Tibial artery (tissue), 4 donors: ENCODE data around the gene KCNMA1.
A peak's percentile ranks its signal among the peaks of the same experiment; 100 is the strongest.

Experiments used
- DNase-seq, 2 donors: peaks; one replicate each; pipeline ENCODE4 v3.0.0-alpha.2; 2019
- H3K27ac ChIP-seq, 2 donors: fragments of 200-600 bp; sonication (generic) in 1 of 2; 1 replicate in 1 of 2; 2 replicates in 1 of 2; pipeline ENCODE4 v1.5.1; 2018 to 2019; ENCODE audit warnings: mild to moderate bottlenecking in 1 of 2
- H3K27me3 ChIP-seq, 2 donors: fragments of 200-600 bp; sonication (generic) in 1 of 2; one replicate each; pipeline versions ENCODE4 v1.5.1 to v1.6.0; 2016 to 2019
- H3K36me3 ChIP-seq, 3 donors: fragments of 200-600 bp; sonication (generic) in 2 of 3; one replicate each; pipeline ENCODE4 v1.5.1; 2016 to 2019; ENCODE audit warnings: mild to moderate bottlenecking in 2 of 3
- H3K4me1 ChIP-seq, 4 donors: fragments of 200-600 bp; sonication (generic) in 2 of 4; 1 replicate in 3 of 4; 2 replicates in 1 of 4; pipeline ENCODE4 v1.5.1; 2016 to 2019
- H3K4me3 ChIP-seq, 2 donors: fragments of 200-600 bp; sonication (generic) in 1 of 2; 1 replicate in 1 of 2; 2 replicates in 1 of 2; pipeline ENCODE4 v1.5.1; 2018 to 2019; ENCODE audit warnings: mild to moderate bottlenecking in 2 of 2
- H3K9me3 ChIP-seq, 3 donors: fragments of 200-600 bp; sonication (generic) in 1 of 3; one replicate each; pipeline ENCODE4 v1.5.1; 2016 to 2019
- CTCF ChIP-seq, 2 experiments: fragments of 200-600 bp in 1 of 2; fragments of 450-650 bp in 1 of 2; IDR thresholded peaks; one replicate each; pipeline ENCODE4 v1.5.1; 2017 to 2019; ENCODE audit warnings: antibody characterized with exemption in 2 of 2, mild to moderate bottlenecking in 1 of 2, moderate library complexity in 1 of 2
- intact Hi-C: fragments of 100-400 bp; cut with DNase I; formaldehyde crosslinking; loops from one replicate; pipeline ENCODE4 v1.15.0; 2023; ENCODE audit warnings: low total_unique reads

The KCNMA1 gene

GRCh38 chr10:77026148-77026547, 611.5 kb downstream of the KCNMA1 start:
- H3K4me1 ChIP-seq: peaks cover 0 to 34% (median 12%) of the 10 kb centered on the region in 4 donors
- no peaks in the 10 kb centered on the region for H3K27me3 ChIP-seq
- H3K9me3 ChIP-seq: no peaks in the 10 kb centered on the region
- no peak for TF ChIP-seq CTCF (IDR thresholded peaks at IDR 0.05)
- no peak for DNase-seq
- H3K36me3 ChIP-seq: no peaks in the 10 kb centered on the region
- intact Hi-C loops: no loop called here
- no peak overlapping the region for H3K27ac ChIP-seq
- no peak overlapping the region for H3K4me3 ChIP-seq

DNA sequence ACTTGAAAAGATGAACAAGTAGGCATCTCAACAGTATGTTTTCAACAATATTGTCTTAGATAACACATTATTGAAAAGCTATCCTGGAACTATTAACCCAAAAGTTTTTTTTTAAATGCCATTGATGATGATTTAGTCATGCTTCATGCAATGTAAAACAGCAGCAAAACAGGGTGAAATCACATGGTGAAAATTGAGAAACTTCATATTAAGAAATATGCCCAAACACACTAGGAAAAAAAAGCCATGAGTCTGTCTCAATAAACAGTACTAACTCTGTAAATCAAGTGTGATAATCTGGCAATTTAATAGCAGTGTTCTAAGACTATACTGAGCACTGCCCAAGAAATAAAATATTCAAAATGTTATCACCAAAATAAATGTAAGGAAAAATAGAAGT, 613.1 kb downstream of the KCNMA1 start:
- no peaks in the 10 kb centered on the region for H3K9me3 ChIP-seq
- TF ChIP-seq CTCF (IDR thresholded peaks at IDR 0.05): no peak
- intact Hi-C loops: no loop called here
- H3K36me3 ChIP-seq: no peaks in the 10 kb centered on the region
- no peak for DNase-seq
- peak overlapping the region in 1 of 2 donors; percentile 11 for H3K27ac ChIP-seq
- peaks cover 0 to 30% (median 4%) of the 10 kb centered on the region in 4 donors for H3K4me1 ChIP-seq
- H3K4me3 ChIP-seq: no peak overlapping the region
- no peaks in the 10 kb centered on the region for H3K27me3 ChIP-seq

DNA sequence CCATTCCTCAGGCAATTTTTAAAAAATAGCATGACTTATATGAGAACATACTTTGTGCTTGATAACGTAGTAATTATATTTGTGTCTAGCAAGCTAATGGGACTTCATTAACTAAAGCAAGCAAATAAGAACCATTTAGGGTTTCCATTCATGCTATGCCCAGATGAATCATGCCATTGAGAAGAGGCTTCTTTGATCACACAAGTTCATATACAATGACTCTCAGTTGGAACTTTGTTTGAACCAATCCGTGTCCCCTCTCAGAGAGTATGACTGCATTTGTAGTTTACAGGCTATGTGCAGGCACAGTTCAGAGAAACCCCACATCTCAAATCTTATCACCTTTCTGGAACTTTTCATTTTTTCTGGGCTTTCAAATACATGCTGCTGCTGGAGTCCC, 614.2 kb downstream of the KCNMA1 start:
- no peak for TF ChIP-seq CTCF (IDR thresholded peaks at IDR 0.05)
- Histone ChIP-seq H3K36me3 (peaks cover 0 to 4% (median 0%) of the 10 kb centered on the region in 3 donors), H3K27ac (no peak overlapping the region), H3K27me3 (no peaks in the 10 kb centered on the region), H3K9me3 (no peaks in the 10 kb centered on the region), H3K4me3 (no peak overlapping the region), H3K4me1 (peaks cover 0 to 30% (median 4%) of the 10 kb centered on the region in 4 donors)
- no peak for DNase-seq
- intact Hi-C loops: no loop called here

DNA sequence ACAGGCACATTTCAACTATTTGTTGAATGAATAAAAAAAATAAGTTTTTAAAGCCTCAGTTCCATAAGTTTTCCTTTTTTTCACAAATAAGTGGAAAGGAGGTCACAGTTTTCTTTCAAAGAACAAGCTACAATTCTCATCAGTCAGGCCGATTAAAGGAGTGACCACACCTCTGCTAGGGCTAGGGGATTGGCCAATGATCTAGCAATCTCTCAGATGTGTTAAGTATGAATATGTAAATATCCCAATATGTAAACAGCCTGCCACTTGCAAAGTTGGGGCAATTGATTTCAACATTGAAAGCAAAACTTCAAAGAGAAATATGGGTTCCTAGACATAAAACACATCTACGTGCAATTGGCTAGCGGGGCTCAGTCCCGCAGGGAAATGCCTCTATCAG, 614.9 kb downstream of the KCNMA1 start:
- intact Hi-C loops: no loop called here
- Histone ChIP-seq H3K4me3 (no peak overlapping the region), H3K4me1 (peaks cover 0 to 30% (median 4%) of the 10 kb centered on the region in 4 donors), H3K36me3 (peaks cover 0 to 6% (median 0%) of the 10 kb centered on the region in 3 donors), H3K27ac (peak overlapping the region; percentile 44 to 60), H3K27me3 (no peaks in the 10 kb centered on the region), H3K9me3 (no peaks in the 10 kb centered on the region)
- DNase-seq: no peak
- TF ChIP-seq CTCF (IDR thresholded peaks at IDR 0.05): no peak

DNA sequence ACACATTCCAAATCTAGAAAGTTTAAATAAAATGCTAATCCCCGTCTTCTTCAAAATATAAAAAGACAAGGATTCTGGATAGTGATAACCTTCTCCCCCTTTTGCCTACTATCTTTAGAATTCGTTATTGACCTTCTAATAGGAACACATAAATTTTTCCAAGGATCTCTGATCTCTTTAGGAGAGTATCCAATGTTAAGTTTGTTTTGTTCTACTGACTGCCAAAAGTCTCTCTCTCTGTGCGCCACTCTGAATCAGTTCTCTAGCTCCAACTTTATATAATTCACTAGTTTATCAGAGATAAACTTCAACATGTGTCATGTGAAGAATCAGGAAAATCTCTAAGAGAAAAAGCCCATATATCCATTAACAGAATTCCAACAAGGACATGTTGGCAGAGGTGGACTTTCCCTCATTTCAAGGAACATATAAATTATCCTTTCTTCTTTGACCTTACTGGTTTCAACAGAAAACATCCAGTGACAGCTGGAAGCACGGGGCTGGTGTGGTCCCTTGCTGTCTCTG, 615.6 kb downstream of the KCNMA1 start:
- no peaks in the 10 kb centered on the region for H3K9me3 ChIP-seq
- H3K27me3 ChIP-seq: no peaks in the 10 kb centered on the region
- H3K4me1 ChIP-seq: peaks cover 0 to 32% (median 4%) of the 10 kb centered on the region in 4 donors
- no peak for DNase-seq
- intact Hi-C loops: no loop called here
- no peak for TF ChIP-seq CTCF (IDR thresholded peaks at IDR 0.05)
- no peak overlapping the region for H3K4me3 ChIP-seq
- H3K27ac ChIP-seq: peak overlapping the region; percentile 44 to 60
- H3K36me3 ChIP-seq: peaks cover 0 to 6% (median 0%) of the 10 kb centered on the region in 3 donors
